Hepatic stellate cell (primary cell): ENCODE results near the gene PPM1E.
"Not testable (repeated sequence)": the region's sequence is repeated elsewhere in the genome, so short reads cannot be mapped to it uniquely, and the experiment has no call there.

ENCODE experiments used
- DNase-seq: peaks from one replicate; pipeline ENCODE4 v3.0.0; 2011; ENCODE audit warnings: low spot score

PPM1E gene

DNA sequence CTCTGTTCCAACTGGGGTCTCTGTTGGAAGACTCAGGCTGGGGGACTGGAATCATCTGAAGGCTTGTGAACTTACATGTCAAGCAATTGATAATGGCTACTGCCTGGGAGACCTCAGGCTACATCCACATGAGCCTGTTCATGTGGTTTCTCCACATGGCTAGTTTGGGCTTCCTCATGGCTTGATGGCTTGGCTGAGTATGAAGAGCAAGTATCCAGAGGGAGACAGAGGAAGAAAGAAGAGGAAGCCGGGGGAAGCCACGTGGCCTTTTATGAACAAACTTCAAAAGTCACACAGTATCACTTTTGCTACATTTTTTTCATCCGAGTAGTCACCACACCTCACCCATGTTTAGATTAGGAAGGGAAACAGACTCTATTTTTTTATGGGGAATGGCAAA lies 192.2 kb downstream of the PPM1E start:
- DNase-seq: no peak

DNA sequence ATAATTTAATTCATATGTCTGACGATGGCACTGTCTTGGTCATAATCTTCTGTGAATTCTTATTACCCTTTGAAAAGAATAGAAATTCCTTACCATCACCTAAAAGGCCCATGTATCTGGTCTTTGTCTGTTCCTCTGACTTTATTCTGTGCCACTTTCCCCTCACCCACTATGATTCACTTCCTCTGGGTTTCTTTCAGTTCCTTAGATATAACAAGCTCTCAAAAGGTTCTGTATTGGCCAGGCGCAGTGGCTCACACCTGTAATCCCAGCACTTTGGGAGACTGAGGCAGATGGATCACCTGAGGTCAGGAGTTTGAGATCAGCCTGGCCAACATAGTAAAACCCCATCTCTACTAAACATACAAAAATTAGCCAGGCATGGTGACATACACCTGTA lies 198.7 kb downstream of the PPM1E start:
- not testable (repeated sequence) for DNase-seq

DNA sequence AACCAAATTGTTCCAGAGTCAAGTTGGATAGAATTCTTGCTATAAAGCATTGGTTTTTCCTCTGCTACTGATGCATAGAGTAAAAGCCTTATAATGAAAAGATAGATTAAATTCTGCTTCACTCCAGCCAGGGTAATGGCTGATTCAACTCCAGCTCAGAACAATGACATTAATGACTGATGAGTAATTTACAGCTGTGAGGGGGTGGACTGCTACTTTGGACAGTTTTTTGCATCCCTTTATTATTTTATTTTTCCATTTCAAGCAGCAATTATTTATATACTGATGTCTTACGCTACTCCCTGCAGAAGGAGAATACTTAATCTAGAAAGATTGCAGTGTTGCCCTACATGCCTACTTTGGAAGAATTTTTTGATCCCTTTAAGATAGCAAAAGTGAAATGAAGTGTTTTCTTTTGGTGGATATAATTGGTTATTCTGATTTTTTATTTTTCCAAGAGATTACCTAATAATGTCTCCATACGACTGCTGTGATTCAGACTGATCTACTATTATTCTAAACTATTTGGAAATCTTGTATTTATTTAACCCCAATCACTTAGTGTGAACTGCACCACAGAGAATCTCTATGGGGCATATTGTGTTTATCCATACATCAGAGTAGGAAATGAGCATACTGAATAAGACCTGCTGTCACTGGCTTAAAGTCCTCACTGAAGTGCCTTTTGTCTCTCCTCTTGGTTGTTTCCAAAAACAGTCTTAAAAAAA lies 201.5 kb downstream of the PPM1E start:
- DNase-seq: peak; percentile 43

DNA sequence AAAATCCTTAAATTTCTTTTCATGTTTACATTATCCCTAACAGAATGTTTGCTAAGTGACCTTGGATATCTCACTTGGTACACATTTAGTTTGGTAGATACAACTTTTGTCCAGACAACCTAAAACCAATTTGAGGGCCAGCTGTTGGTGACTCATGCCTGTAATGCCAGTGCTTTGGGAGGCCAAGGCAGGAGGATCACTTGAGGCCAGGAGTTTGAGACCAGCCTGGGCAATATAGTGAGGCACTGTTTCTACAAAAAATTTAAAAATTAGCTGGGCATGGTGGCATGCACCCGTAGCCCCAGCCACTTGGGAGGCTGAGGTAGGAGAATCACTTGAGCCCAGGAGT lies 202.0 kb downstream of the PPM1E start:
- not testable (repeated sequence) for DNase-seq

DNA sequence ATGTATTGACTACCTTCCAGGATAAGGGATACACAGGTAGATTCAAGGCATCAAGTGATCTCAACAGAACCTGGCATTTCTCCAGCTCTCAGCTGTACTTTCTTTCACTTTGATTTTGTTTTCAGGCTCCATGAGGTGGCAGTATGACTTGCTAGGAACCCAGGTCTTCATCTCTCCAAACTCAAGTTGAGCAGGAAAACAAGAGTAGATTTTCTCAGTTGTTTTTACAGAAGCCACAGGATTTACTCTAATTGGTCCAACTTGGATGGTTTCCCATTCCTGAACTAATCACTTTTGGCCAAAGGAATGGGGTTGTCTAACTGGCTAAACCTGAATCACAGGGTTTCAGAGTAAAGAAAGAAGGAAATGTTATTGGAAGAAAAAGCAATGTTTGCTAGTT lies 204.4 kb downstream of the PPM1E start:
- peak; percentile 30 for DNase-seq

DNA sequence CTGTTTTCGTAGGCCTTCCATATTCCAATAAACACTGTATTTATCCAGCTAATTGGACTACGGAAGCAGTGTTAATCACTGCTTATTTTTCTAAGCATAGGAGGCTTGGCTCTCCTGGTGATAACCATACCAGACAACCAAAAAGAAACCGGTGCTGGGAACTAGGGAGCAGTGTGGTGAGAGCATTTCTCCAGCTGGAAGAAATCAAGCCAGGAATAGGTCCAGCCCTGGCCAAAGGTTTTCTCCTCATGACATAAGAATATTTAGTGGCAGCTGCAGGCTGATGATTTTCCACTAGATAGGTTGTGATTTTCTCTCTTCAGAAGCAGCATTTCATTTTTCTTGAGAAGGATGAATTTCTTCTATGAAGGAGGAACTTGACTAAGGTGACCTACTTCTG lies 209.6 kb downstream of the PPM1E start:
- no peak for DNase-seq

DNA sequence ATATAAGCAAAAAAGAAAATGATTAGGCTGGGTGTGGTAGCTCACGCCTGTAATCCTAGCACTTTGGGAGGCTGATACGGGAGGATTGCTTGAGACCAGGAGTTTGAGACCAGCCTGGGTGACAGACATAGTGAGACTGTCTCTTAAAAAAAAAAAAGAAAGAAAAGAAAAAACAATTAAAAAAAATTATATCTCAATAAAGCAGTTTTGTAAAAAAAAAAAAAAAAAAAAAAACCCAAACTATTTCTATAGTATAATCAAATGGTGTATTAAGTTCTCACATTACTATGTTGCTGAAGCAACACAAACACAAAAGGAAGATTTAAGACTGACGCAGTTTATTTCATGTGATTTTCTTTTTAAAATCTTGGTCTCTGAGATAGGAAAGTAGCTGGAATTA lies 210.6 kb downstream of the PPM1E start:
- no peak for DNase-seq

DNA sequence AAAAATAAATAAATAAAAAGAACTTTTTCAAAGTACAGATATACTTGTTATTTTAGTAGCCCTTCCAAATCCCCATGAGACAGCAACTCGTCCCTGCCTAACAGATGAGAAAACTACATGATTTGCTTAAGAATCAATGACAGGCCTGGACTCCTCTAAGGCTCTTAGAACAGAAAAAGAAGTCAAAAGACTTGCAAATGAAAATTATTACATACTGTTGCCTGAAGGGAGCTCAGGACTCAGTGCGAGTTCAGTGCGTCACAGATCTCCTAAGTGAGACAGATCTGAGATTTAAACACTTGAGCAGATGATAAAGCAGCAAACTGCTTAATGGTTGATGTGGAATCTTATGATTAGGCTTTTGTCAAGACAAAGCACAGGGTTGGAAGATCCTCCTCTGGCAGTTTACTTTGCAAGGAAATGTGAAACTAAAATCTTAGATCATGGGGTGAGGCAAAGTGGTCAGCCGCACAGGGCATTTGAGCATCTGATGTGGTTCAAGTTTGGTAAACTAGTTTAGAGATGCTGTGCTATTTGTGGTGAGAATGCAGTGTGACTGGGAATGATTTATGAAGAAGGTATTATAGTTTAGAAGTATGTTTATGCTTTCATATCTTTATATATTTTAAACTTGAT lies 212.9 kb downstream of the PPM1E start:
- no peak for DNase-seq

DNA sequence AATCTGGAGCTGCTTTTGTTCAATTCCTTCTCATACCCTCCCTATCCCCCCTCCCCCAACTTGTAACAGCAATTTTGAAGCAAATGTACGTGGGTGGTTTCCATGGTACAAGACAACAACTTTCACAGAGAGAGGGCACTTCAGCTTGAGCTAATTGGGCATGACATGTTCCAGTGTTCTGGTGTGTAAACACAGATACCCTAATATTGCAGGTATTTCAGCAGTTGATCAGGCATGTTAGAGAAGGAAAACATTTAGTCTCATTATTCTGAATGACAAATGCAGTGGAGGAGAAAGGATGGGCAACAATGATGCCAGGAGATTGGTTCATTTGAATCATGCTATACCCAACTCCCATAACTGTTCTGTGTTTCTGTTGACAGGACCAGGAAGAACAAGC lies 213.5 kb downstream of the PPM1E start:
- no peak for DNase-seq

DNA sequence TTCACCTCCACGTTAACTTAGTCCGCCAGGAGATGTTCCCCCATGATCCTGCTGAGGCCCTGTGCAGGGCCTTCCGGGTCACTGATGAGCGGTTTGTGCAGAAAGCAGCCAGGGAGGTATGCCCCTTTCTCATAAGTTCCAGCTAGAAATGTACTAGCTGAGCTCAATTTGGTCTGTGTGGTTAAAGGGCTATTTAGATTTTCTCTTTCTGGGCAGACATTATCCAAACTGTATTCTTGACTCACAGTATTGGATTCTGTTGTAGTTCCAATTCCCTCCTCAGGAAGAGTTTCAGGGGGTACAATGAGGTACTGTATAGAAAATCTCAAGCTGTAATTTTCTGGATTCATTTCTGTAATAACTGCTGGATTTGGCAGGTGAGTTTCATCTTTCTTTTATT lies 214.0 kb downstream of the PPM1E start:
- DNase-seq: no peak

DNA sequence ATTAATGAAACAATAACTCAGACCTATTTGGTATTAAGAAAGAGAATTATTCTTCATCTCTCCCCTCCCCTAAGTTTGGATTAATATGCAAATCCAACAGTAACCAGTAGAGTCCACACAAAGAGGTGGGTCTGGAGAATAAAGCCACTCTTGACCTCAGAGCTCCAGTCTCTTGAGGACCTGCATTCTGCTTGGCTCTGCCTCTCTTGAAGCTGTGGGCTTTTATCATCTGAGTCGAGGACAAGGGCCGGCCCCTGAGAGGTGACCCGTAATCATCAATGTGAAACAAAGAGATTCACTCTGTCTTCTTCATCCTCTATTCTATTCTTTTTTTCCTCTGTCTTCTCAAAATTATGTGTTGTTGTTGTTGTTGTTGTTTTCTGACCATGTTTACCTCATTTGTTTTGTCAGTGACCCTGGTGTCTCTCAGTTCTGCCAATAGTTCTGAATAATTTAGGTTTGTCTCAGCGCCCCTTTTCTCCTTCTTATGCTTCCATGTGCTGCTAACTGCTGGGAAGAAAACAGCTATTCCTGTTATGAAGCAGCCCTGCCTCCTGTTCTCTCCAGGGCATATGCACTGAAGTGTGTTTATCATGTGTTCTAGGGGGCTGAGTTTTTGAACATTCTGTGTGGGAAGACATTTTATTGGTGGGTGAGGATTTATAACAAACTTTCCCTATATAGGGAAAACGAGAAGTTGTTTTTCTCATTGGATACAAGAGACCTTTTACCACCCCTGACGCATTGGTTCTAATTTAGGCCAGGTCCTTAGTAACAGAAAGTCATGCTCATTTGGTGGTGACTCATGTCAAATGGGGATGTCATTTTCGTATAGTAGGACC lies 215.2 kb downstream of the PPM1E start:
- DNase-seq: no peak

DNA sequence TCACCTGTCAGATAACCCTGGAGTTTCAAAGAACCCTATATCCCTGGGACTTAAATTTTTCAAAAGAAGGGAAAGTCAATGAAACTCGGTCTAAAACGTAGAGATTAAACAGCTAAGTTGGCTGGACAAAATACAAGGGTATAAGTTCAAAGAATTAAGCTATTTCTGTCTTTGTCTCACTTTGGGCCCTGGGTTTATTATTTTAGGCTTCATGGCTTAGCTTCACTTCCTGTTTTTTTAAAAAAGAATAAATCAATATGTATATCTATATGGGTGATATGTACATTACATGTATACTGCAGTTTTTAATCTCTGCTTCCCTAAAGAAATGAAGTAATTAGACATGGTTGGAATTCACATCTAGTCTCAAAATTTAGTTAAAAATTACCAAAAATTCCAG lies 218.7 kb downstream of the PPM1E start:
- DNase-seq: no peak

DNA sequence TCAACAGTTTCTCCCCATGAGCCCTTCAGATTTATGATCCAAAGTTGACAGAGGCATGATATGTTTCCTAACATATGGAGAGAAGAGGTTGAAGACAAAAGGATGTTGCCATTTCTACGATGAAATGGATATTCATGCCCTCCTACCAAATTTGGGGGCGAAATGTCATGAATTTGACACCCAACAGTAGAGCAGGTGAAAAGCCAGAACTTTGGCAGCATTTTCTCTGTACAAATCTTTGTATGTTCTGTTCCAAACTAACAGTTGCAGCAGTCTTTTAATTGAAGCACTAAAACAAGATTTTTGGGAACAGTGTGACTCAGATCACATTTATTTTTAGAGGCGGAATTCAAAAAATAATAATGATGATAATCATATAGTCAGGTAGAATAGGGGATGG lies 220.9 kb downstream of the PPM1E start:
- DNase-seq: no peak

DNA sequence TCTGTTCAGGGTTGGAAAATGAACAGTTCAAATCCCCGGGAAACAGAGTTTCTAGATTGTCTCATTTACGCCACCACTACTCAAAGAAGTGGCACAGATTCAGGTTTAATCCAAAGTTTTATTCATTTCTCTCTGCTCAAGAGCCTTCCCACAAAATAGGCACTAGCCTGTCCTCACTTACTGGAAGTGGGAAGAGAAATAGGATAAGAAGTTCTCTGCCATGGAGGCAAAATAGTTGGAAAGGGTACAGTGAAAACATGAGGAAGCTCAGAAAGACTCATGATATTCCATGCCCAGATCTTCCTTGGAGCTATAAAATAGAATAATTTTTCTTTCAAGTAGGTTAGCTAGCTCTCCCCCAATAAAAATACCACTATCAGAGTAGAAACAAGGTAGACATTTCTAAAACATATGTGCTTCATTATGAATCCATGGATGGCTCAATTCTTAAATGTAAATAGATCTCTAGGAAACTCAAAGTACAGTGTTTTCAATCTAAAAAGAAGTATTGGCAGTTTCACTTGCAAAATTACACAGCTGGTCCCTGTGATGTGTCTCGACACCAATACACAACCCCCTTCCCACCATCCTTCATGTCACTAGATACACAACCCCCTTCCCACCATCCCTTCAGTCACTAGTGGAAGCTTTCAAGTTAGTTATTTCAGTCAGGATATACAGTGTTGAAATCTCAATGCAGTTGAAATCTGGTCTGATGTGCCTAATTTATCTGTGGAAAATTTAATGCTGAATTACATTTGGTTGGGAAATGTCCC lies 225.2 kb downstream of the PPM1E start:
- DNase-seq: no peak

DNA sequence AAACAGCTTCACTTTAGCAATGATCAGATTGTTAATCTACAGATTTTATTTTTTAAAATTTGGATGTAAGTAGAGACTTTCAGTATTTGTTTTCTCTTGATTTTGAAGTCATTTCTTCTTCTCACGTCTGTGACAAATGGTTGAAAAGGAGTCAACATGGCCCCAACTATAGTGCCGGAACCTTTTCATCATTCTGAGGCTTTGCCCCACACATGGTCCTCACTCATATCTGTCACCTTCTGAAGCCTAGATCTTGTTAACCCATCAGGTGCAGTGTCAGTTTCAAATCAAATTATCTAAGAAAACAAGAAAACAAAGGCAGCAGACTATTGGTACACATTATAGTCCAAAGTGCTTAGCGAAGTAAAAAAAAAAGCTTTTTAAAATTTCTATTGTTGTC lies 227.0 kb downstream of the PPM1E start:
- DNase-seq: no peak

DNA sequence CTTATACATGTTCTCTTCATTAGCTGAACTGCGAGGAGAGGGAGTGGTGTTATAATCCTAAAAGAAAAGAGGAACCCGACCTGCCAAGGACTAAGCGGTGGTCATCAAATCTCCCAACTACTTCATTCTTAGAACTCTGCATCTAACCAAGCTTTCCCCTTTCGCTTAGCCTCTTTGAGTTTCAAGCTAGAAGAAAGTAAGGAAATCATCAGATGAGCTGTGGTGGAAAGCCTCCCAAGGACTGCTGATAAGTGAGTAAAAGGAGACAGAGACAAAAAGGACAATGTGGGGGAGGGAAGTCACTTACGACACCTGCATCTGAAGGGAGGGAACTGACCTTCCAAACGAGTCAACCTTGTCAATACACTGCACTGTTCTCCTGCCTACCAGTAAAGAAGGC lies 229.7 kb downstream of the PPM1E start:
- no peak for DNase-seq

DNA sequence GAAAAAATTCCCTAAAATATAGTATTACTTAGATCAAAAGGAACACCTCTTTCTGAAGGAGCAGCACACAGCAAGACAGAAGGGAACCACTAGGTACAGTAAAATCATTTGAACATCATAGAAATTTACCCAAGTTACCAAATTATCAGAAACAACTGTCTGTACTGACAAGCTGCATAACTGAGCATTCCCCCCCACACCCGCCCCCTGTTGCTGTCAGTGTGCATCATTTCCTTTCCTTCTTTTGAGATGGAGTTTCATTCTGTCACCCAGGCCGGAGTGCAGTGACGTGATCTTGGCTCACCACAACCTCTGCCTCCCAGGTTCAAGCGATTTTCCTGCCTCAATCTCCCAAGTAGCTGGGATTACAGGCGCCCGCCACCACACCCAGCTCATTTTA lies 230.3 kb downstream of the PPM1E start:
- no peak for DNase-seq

DNA sequence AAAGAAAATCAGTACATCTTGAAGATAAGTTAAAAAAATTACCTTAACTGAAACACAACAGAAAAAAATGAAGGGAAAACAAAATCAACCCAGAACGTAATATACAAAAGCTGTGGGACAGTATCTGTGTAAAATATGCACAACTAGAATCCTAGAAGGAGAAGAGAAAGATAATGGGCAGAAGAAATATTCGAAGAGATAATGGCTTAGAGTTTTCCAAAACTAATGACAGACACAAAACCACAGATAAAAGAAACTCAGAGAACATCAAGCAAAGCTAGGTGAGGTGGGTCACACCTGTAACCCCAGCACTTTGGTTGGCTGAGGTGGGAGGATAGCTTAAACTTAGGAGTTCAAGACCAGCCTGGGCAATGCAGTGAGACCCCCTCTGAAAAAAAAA lies 234.0 kb downstream of the PPM1E start:
- no peak for DNase-seq

DNA sequence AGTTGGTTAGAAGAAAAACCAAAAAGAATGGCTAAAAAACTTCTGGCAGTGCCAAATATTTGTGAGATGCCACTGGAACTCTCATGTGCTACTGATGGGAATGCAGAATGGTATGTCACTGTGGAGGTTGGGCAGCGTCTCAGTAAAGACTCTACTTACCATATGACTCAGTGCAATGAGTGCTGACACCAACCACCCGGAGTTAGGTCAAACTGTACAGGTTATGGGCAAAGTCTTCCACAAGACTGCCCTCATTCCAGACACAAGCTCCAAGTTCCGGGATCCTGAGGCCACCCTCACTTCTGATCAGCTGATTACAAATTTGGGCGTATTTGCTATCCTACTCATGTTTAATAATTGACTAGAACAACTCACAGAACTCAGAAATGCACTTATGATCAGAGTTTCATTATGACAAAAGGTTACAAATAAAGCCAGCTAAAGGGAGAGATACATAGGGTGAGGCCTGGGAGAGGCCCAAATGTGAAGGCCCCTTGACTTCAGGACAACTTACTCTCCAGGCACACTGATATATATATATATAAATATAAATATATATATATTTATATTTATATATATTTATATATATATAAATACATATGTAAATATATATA lies 236.2 kb downstream of the PPM1E start:
- peak; percentile 16 for DNase-seq

DNA sequence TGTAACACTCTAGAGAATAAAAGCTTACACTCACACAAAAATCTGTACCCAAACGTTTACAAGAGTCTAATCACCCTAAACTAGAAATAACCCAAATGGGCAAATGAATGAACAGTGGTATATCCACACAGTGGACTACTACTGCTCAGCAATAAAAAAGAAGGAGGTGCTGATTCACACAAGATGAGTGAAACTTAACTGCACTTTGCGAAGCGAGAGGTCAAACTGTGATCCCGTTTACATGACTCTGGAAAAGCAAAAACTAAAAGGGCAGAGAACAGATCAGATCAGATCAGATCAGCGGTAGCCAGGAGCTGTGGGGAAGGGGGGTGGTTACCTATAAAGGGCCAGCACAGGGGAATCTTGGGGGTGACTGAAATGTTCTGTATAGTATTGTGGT lies 237.7 kb downstream of the PPM1E start:
- no peak for DNase-seq

DNA sequence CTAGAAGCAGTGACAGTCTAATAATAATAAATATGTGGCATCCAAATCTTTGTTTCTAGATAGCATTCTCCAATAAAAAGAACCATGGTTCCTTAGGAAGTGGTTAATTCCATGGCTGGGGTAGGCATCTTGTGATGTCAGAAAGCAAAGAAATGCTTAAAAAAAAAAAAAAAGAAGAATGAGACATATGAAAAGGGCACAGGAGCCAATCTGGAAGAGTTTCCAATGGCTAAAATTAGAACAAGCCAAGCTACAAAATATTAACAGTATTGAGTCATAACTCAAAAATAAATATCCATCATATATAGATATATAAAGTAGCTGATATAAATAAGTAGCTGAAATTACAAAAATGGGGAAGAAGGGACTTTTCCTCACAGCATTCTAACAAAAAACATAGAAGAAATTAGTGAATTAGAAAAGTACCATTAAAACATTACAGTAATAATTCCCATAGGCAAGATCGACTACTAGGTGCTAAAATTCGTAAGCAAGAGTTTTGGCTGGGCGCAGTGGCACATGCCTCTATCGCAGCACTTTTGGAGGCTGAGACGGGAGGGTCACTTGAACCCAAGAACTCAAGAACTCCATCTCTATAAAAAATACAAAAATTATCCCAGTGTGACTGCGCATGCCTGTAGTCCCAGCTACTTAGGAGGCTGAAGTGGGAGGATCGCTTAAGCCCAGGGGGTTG lies 239.7 kb downstream of the PPM1E start:
- DNase-seq: peak; percentile 51
